HG02571 (cell line): ENCODE data around the gene HOXB6.

Source experiments
- ATAC-seq: cut with Tn5 transposase; IDR thresholded peaks from one replicate; pipeline ENCODE4 v1.9.1; 2021; ENCODE audit warnings: mild to moderate bottlenecking, moderate library complexity; ENCODE audit not compliant: unreplicated experiment

HOXB6 gene

DNA sequence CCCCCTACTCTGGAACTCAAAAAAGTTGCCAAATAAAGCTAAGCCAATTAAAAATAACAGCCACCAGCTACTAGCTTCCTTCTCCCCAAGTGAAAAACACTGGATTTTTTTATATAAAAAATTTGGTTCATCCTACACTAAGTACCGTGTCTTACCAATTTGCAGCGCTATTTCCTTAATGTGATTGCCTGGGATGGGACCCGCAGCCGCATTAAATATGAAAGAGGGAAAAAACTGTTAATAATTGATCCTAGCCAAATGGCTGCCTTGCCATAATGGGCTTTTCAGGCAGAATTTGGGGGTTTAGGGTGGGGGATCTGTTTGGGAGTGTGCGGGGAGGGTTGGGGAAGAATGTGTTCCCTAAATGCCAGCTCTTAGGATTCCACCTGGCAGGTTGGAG, 19.3 kb upstream of the HOXB6 start:
- ATAC-seq, result no peak

- no peak for ATAC-seq
Measured at GRCh38 chr17:48623583-48623982, 18.8 kb upstream of the HOXB6 start.

DNA sequence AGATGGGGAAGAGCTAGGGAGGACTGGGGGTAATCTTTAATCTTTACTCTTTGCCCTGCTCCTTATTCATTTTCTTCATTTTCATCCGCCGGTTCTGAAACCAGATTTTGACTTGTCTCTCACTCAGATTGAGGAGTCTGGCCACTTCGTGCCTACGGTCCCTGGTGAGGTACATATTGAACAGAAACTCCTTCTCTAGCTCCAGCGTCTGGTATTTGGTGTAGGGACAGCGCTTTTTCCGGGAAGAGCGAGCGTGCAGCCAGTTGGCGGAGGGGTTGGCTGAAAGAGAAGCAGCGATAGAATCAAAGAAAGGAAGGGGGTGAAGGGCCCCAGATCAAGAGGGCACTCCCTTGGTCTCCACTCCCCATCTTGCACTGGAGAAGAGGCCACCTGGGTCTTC, 18.1 kb upstream of the HOXB6 start:
- ATAC-seq, result no peak

DNA sequence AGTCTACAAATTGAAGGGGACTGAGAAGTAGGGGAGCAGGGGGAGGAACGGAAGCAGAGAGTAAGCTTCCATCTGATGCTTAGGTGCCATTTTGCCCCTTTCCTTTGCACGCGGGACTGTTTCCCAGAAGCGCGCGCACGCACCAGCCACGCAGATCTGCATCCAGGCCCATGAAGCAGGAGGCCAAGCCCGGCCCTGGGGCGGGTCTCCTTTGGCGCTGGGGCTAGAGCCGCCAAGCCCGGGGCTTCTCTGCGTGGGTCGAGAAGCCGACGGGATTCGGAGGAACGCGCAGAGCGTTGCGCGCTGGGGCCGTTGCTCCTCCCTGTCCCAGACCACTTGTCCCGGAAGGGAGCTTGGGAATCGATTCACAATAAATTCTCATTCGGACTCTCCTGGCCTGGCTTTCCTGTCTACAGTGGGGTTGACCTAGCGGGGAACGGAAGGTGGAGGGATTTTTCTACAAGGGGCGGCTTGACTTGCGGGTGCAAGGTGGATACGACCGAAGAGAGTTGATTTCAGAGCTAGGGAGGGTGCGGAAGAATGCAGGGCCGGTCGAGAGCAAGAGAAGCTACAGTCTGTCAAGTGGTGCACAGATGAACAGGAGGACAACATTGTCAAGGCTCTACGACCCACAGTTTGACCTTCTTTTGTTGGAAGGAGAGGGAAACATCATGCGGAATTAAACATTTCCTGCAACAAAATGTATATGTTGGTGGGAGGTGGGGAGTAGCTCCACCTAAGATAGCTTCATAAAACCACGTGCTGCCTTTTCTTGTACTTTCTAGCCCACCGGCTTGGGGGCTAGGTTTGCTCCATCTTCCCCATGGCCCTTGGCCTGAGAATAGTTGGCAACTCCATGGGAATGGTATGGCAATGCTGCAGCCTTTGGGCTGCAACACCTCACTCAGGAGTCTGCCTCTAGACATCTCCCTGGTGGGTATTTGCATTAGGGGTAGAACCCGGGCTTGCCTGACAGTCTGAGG, 16.9 kb upstream of the HOXB6 start:
- ATAC-seq, result no peak

DNA sequence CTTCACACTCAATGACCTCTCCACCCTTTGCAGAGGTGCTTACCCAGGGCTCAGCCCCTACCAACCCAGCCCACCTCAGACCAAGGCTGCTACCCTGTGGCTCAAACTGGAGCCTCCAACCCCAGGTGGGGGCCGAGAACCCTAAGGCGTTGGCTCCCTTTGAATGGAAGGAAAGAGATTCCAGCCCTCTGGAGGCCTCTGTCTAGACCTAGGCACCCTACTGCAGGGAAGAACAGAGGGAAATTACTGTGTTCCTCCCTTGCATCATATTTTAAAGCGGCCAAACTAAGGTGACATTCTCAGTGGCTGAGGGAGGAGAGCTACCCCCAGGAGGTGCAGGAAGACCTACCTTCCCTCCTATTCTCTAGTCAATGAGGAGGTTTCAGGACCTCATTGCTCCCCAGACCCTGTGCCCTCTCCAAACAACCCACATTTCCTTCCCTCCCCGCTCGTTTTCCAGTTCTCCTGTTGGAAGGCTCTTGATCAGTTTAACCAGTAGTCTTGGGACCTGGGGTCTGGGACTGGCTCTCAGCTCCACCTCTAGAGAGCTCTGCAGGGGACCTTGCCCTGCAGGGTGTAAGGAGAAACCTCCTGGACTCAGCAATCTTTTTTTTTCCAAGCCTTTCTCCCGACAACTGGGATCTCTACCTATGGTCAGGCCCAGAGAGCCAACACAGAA, 15.8 kb upstream of the HOXB6 start:
- no peak for ATAC-seq

- ATAC-seq, result no peak
Measured at GRCh38 chr17:48619826-48620449, 15.2 kb upstream of the HOXB6 start.

- ATAC-seq, result no peak
Measured at GRCh38 chr17:48618256-48618896, 13.6 kb upstream of the HOXB6 start.

GRCh38 chr17:48617471-48618255, 12.9 kb upstream of the HOXB6 start:
- ATAC-seq, result no peak

DNA sequence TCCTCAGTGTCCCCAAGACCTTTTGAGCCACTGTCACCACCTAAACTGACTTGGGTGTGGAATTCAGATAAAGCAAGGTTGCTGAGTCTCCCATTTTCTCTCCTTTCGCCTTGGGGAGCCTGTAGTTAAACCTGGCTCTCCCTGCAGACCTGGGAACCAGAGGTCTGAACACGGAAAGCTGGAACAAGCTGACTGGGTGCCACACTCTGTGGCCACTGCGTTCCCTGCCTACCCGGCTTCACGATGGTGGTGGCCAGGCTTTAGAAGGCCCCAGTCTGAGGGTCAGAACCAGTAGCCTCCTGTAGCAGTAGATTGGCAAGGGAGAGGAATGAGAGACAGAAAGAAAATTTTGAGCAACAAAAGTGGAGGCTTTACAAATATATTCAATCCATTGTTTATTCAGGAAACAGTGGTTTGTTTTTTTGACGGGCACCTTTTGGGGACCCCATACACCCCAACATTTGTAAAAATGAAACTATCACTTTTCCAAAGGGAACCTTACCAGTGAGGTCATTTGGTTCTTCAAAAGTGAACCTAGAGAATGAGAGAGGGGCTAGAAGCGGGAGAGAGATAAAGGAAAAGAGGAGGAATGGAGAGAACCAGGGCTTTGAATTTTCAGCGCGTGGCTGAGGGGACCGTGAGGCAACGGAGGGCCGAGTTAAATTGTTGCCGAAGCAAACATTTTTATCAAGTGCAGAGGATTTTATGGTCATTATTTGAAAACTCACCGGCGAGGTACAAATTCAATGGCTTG, 12.1 kb upstream of the HOXB6 start:
- ATAC-seq, result no peak

DNA sequence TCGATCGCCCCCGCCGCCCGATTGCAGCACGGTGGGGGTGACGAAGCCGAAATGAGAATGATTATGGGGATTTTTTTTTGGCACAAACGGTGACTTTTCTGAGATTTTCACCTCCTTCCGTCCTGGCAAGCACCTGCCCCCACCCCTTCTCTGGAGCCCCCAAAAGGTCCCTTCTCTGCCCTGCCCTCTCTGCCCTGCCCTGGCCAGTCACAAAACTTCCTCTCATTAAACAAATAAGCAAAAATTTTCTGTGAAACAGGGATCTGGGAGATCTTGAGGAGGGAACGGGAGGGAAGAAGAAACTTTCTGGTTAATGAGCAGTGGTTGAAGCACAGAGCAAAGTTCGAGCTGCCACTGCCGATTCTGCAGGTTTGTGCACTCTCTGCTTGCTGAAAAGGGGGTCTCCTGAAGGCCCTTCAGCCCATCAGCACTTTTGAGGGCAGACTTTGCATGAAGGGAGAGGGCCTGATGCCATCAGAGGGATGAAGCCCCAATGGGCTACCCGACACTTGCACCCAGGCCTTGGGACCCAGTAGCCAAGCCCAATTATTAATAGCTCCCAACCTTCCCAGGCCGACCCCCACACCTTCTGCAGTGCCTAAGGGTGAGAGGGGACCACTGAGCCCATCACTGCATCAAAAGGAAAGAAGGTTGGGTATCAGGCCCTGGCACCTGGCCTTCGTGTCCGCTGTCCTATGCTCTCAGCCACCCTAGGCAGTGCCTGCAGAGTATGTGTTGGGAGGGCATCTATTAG, 11.4 kb upstream of the HOXB6 start:
- no peak for ATAC-seq

- no peak for ATAC-seq
Measured at GRCh38 chr17:48615047-48615962, 10.5 kb upstream of the HOXB6 start, which contains the start of gene HOXB8. HOXB8 (minus strand) TSS chr17:48615292; CDS start chr17:48614704, 588 bp downstream.

- no peak for ATAC-seq
Measured at GRCh38 chr17:48613862-48614694, 9.3 kb upstream of the HOXB6 start.

DNA sequence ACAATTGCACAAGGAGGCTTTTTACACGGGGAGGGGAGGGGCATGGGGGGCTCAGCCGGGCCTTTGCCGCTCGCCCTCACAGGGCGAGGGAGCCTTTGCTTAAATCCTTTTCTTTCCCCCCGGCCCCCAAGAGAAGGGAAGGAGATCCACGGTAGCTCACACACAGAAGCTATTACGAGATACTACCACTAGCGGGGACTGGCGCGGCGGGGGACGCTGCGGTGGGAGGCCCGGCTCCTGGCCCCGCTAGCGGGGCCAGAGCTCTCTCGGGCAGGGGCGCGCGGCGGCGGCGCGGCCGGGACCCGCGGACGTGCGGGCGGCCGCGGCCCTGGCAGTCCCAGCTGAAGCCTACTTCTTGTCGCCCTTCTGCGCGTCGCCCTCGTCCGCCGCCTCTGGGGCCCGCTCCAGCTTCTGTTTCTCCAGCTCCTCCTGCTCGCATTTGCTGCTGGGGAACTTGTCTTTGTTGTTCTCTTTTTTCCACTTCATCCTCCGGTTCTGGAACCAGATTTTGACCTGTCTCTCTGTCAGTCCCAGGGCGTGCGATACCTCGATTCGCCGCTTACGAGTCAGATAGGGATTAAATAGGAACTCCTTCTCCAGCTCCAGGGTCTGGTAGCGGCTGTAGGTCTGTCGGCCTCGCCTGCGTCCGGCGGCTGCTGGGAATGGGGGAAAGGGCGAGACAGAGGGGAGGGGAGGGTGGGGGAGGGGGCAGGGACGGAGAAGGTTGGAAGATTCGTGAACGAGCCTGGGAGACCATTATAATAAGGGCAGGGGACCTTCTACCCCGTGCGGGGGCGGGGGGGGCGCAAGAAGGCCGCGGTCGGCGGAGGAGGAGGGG, 8.3 kb upstream of the HOXB6 start:
- ATAC-seq, result no peak

GRCh38 chr17:48612456-48612853, 7.7 kb upstream of the HOXB6 start:
- no peak for ATAC-seq

DNA sequence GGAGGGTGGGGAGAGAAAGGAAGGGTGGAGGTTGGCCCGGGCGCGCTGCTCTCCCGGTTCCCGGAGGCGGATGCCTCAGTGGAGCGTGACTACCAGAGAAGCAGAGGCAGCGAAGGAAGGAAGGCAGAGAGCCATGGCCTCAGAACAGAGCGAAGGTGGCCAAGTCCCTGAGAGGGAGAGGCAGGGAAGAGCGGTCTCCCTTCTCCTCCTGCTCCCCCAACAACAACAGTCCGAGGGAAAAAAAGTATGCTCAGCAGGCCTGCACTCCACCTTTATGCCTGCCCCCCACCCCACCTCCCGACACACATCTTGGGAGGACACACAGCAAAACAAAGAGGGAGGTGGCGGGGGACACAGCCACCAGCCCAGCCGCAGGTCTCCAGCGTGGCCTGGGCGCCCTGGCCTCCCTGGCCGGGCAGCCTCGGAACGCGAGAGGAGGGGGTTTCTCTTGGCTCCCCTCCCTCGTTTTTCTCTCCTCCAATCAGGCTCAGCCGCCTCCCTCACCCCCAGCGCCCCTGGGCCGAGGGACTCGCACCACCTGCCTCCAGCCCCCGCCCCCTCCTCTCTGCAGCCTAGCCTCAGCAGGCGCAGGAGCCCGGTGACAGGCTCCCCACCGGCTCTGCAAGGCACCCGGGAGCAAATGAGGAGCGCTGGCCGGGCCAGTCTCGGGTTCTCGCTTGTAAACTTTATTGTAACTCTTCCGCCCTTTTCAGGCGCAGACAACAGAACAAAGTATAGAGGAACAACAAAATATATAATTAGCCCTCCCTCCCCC, 7.1 kb upstream of the HOXB6 start:
- no peak for ATAC-seq
